Measurements from ENCODE around the gene CPT1A. TPM values are rescaled to one million over a fixed set of nuclear protein-coding genes. Genes with fewer than 3 reads are reported as not detected.
"Not testable (repeated sequence)": the region's sequence is repeated elsewhere in the genome, so short reads cannot be mapped to it uniquely, and the experiment has no call there.

CPT1A gene
- total RNA-seq: 10 to 100 TPM; 49.1 to 58.5 TPM
- 39.2 TPM for polyA plus RNA-seq (ENCODE audit: insufficient read depth, low read depth, low replicate concordance)
- long read RNA-seq, donor 1, full-length matches to known transcripts: 3 of 3 reads
- long read RNA-seq, donor 1, partial matches to known transcripts: 0 of 3 reads
- long read RNA-seq, donor 1, other reads (novel, unspliced or antisense): 0 of 3 reads
- long read RNA-seq, donor 2, full-length matches to known transcripts: 4 of 4 reads
- long read RNA-seq, donor 2, partial matches to known transcripts: 0 of 4 reads
- long read RNA-seq, donor 2, other reads (novel, unspliced or antisense): 0 of 4 reads

GRCh38 chr11:68841718-68842426 is at the start of gene CPT1A:
TSS of gene CPT1A (minus strand) at chr11:68841916. CDS start at chr11:68815474, 26,442 bp downstream.
- peak in 1 of 3 experiments; percentile 2 for TF ChIP-seq CTCF (IDR thresholded peaks at IDR 0.05)
- TF ChIP-seq POLR2A (IDR thresholded peaks at IDR 0.05): no peak
- Histone ChIP-seq H3K4me1 (peaks cover 54% of the 10 kb centered on the region), H3K27me3 (no peaks in the 10 kb centered on the region), H3K9me3 (no peaks in the 10 kb centered on the region), H3K27ac (peak within 1 kb of the TSS; percentile 53 to 80), H3K4me3 (peak within 1 kb of the TSS; percentile 76 to 85), H3K36me3 (ENCODE audit: low read depth, missing control alignments) (no peaks in the 10 kb centered on the region)
- intact Hi-C loops (cut with DNase I; ENCODE audit: low total_unique reads): no loop called here
- 7% methylated on average over 24 to 66 of the region's 82 CpGs for WGBS, 2 donors
- peak; percentile 79 for DNase-seq

- intact Hi-C loops (cut with DNase I; ENCODE audit: low total_unique reads): no loop called here
- peak; percentile 61 for DNase-seq
- peaks cover 13% of the 10 kb centered on the region for H3K4me1 ChIP-seq
- no peaks in the 10 kb centered on the region for H3K27me3 ChIP-seq
- TF ChIP-seq CTCF (IDR thresholded peaks at IDR 0.05) (no peak), POLR2A (IDR thresholded peaks at IDR 0.05) (no peak)
- peak overlapping the region; percentile 45 to 65 for H3K27ac ChIP-seq
- no peak overlapping the region for H3K4me3 ChIP-seq
- no peaks in the 10 kb centered on the region for H3K9me3 ChIP-seq
- 57 to 65% methylated on average over 16 to 17 of the region's 17 CpGs for WGBS, 2 donors
- H3K36me3 ChIP-seq (ENCODE audit: low read depth, missing control alignments): no peaks in the 10 kb centered on the region
These were observed 48.9 kb upstream of the CPT1A start for GRCh38 chr11:68890490-68891231.

DNA sequence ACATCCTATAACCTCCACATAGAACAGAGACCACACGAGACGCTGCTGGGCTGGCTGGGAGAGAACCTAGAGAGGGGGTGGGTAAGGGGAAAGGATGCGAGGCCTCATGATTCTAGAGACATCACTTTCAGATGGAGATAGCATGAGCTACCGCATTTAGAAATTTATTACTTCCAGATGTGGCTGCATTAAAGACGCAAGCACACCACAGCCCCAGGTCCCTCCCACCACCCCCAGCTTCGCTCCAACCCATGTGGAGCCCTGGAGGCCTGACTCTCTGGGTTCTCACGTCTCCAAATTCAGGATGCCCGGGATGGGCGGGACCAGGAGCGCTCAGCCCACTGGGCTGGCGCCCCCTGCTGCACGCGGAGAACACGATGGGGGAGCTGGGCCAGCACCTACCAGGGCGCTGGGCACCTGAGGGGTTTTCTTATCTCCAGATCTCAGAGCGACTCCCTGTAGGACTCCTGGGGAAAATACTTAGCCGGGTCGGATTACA is 48.3 kb upstream of the CPT1A start:
- TF ChIP-seq CTCF (IDR thresholded peaks at IDR 0.05) (peak; percentile 6 to 39 (median 35)), POLR2A (IDR thresholded peaks at IDR 0.05) (no peak)
- no peak overlapping the region for H3K4me3 ChIP-seq
- no peaks in the 10 kb centered on the region for H3K27me3 ChIP-seq
- WGBS, 2 donors: 59 to 76% methylated on average over 9 to 18 of the region's 18 CpGs
- intact Hi-C loops (cut with DNase I; ENCODE audit: low total_unique reads): no loop called here
- H3K27ac ChIP-seq: peak overlapping the region in 1 of 2 donors; percentile 65
- H3K36me3 ChIP-seq (ENCODE audit: low read depth, missing control alignments): no peaks in the 10 kb centered on the region
- no peaks in the 10 kb centered on the region for H3K9me3 ChIP-seq
- DNase-seq: peak; percentile 43
- H3K4me1 ChIP-seq: peaks cover 13% of the 10 kb centered on the region

DNA sequence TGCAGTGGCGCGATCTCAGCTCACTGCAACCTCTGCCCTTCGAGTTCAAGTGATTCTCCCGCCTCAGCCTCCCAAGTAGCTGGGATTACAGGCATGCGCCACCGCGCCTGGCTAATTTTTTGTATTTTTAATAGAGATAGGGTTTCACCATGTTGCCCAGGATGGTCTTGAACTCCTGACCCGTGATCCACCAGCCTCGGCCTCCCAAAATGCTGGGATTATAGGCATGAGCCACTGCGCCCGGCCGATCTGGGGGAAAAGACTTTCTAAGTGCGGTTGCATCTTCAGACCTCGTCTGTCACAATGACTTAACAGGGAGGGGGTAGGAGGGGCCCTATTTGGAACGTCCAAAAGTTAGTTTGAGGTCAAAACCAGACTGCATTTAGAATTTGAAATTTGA is 43.1 kb upstream of the CPT1A start:
- H3K4me1 ChIP-seq; H3K36me3 ChIP-seq (ENCODE audit: low read depth, missing control alignments); intact Hi-C loops (cut with DNase I; ENCODE audit: low total_unique reads); DNase-seq; H3K27ac ChIP-seq; H3K9me3 ChIP-seq; H3K27me3 ChIP-seq; H3K4me3 ChIP-seq: not testable (repeated sequence)
- 90 to 93% methylated on average over 15 of the region's 15 CpGs for WGBS, 2 donors

- intact Hi-C loops (cut with DNase I; ENCODE audit: low total_unique reads): no loop called here
- no peak for DNase-seq
- 87% methylated on average over 13 of the region's 13 CpGs for WGBS, 2 donors
- no peaks in the 10 kb centered on the region for H3K9me3 ChIP-seq
- H3K36me3 ChIP-seq (ENCODE audit: low read depth, missing control alignments): no peaks in the 10 kb centered on the region
- no peak overlapping the region for H3K4me3 ChIP-seq
- H3K27me3 ChIP-seq: no peaks in the 10 kb centered on the region
- H3K4me1 ChIP-seq: peaks cover 5% of the 10 kb centered on the region
- TF ChIP-seq POLR2A (IDR thresholded peaks at IDR 0.05) (no peak), CTCF (IDR thresholded peaks at IDR 0.05) (no peak)
- no peak overlapping the region for H3K27ac ChIP-seq
These were observed 40.7 kb upstream of the CPT1A start for GRCh38 chr11:68882391-68882790.

Measured in testis (tissue), 5 donors.